Liver (tissue), 9 donors: ENCODE data around the gene ATG10. TPM values are rescaled to one million over a fixed set of nuclear protein-coding genes. Genes with fewer than 3 reads are reported as not detected.

Source experiments
- DNase-seq: peaks from one replicate; pipeline ENCODE4 v3.0.0-alpha.2; 2017; ENCODE audit warnings: low spot score
- H3K27ac ChIP-seq, 2 donors: one replicate each; pipeline ENCODE4 v1.7.0; 2013; ENCODE audit warnings: inconsistent platforms in 2 of 2, low read length in 2 of 2, control low read depth in 1 of 2, low read depth in 1 of 2, mild to moderate bottlenecking in 1 of 2
- H3K27me3 ChIP-seq, 4 donors: one replicate each; pipeline versions ENCODE4 v1.6.1 to v1.7.0; 2013; ENCODE audit warnings: low read length in 3 of 4, inconsistent platforms in 1 of 4, mild to moderate bottlenecking in 1 of 4, moderate library complexity in 1 of 4; ENCODE audit not compliant: control insufficient read depth in 4 of 4, insufficient read depth in 4 of 4
- H3K36me3 ChIP-seq, 4 donors: one replicate each; pipeline versions ENCODE4 v1.6.1 to v1.7.0; 2013; ENCODE audit warnings: low read length in 3 of 4, mild to moderate bottlenecking in 3 of 4, low read depth in 1 of 4, moderate library complexity in 1 of 4; ENCODE audit not compliant: control insufficient read depth in 4 of 4, insufficient read depth in 3 of 4
- H3K4me1 ChIP-seq, 4 donors: one replicate each; pipeline versions ENCODE4 v1.6.1 to v1.7.0; 2013; ENCODE audit warnings: low read length in 3 of 4, mild to moderate bottlenecking in 3 of 4, moderate library complexity in 1 of 4; ENCODE audit not compliant: control insufficient read depth in 4 of 4, insufficient read depth in 4 of 4
- H3K4me3 ChIP-seq, 3 donors: one replicate each; pipeline versions ENCODE4 v1.6.1 to v1.7.0; 2013; ENCODE audit warnings: low read length in 3 of 3, control low read depth in 1 of 3, low read depth in 1 of 3, mild to moderate bottlenecking in 1 of 3
- H3K9ac ChIP-seq, 2 donors: one replicate each; pipeline ENCODE4 v1.7.0; 2013; ENCODE audit warnings: low read length in 2 of 2, mild to moderate bottlenecking in 2 of 2, moderate library complexity in 2 of 2, control low read depth in 1 of 2, low read depth in 1 of 2
- H3K9me3 ChIP-seq, 4 donors: one replicate each; pipeline versions ENCODE4 v1.6.1 to v1.7.0; 2013; ENCODE audit warnings: low read length in 3 of 4; ENCODE audit not compliant: control insufficient read depth in 4 of 4
- FOXA2 ChIP-seq: IDR thresholded peaks from 2 replicates; pipeline ENCODE4 v1.6.1; 2016; ENCODE audit warnings: antibody characterized with exemption
- HNF4A ChIP-seq, 2 donors: conservative IDR thresholded peaks; 2 replicates each; pipeline ENCODE4 v1.6.1; 2016; ENCODE audit warnings: antibody characterized with exemption in 2 of 2, mild to moderate bottlenecking in 2 of 2
- NR2F2 ChIP-seq: IDR thresholded peaks from 2 replicates; pipeline ENCODE4 v1.6.1; 2016; ENCODE audit warnings: antibody characterized with exemption
- RAD21 ChIP-seq, 2 donors: IDR thresholded peaks; 2 replicates each; pipeline ENCODE4 v1.6.1; 2016; ENCODE audit warnings: antibody characterized with exemption in 2 of 2, mild to moderate bottlenecking in 2 of 2
- SP1 ChIP-seq: IDR thresholded peaks from 2 replicates; pipeline ENCODE4 v1.6.1; 2018; ENCODE audit warnings: antibody characterized with exemption, mild to moderate bottlenecking
- TAF1 ChIP-seq: conservative IDR thresholded peaks from 2 replicates; pipeline ENCODE4 v1.6.1; 2016; ENCODE audit warnings: antibody characterized with exemption, mild to moderate bottlenecking
- YY1 ChIP-seq: IDR thresholded peaks from 2 replicates; pipeline ENCODE4 v1.6.1; 2016; ENCODE audit warnings: antibody characterized with exemption, mild to moderate bottlenecking
- WGBS: extraction: QIAGEN DNeasy Blood & Tissue Kit; methylation state at CpG from one replicate; pipeline ENCODE4 v1.1.7; 2013; 5-methylcytosine and 5-hydroxymethylcytosine counted together
- polyA plus RNA-seq, 2 donors: library from polyadenylated mRNA; stranded (reverse) in 1 of 2; unstranded in 1 of 2; fragments of 200-250 nt in 1 of 2; fragments of >200 nt in 1 of 2; fragmentation: Nextera tagmentation in 1 of 2; extraction: Ambion mirVana in 1 of 2; gene quantifications; one replicate each; pipeline versions ENCODE4 v1.2.1 to v1.2.3, GENCODE V29; 2013 to 2015
- total RNA-seq, 2 donors: library from RNA; depleted of rRNA; stranded (reverse); fragments of >200 nt; gene quantifications; one replicate each; pipeline ENCODE4 v1.2.3, GENCODE V29; 2014
- TF ChIP-seq, protein P1 (sequence below): fragments of 150-350 bp; IDR thresholded peaks from 2 replicates; pipeline ENCODE4 v1.5.1; 2017; ENCODE audit warnings: improper control_type of control experiment, low read depth, low read length; ENCODE audit not compliant: missing input control
- TF ChIP-seq, protein P2 (sequence below): IDR thresholded peaks from 2 replicates; pipeline ENCODE4 v1.6.1; 2016; ENCODE audit warnings: antibody characterized with exemption, mild to moderate bottlenecking
- donor health status: healthy.
- donor health status: healthy.
- donor health status: healthy.
- donor health status: healthy.
- donor health status: healthy.

The ATG10 gene
- total and polyA plus RNA-seq, 4 donors, result 3.1 to 7.8 (median 7.4) TPM

DNA sequence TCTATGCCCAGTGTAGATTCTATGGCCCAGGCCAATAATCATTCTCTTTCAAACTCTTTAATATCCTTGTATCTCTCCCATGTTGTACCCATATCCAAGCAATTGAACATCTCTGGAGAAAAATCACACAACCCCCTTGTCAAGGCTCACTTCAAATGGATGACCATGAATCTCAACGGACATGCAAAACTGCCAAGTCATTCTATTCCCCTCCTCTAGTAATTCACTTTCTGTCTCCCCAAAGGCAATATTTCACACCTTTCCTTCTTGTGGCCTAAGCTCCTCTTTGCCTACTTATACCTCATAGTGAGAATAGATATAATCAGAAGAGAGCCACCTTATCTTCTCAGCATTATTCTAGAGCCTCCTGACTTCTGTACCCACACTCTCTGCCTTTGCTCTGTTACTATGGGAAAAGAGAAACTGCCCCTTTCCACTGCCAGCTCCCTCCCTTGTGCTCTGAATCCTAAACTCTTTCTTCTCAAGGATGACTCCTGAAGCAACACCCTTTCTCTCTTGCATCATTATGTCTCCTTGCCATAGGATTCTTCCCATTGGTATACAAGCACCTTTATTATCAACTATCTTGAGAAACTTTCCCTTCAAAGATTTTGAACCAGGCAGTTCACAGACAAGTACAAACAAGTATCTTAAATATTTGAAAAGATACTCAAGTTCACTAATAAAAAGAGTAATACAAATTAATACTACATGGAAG lies 240.2 kb downstream of the ATG10 start:
- no peak for DNase-seq
- TF ChIP-seq, protein P1, sequence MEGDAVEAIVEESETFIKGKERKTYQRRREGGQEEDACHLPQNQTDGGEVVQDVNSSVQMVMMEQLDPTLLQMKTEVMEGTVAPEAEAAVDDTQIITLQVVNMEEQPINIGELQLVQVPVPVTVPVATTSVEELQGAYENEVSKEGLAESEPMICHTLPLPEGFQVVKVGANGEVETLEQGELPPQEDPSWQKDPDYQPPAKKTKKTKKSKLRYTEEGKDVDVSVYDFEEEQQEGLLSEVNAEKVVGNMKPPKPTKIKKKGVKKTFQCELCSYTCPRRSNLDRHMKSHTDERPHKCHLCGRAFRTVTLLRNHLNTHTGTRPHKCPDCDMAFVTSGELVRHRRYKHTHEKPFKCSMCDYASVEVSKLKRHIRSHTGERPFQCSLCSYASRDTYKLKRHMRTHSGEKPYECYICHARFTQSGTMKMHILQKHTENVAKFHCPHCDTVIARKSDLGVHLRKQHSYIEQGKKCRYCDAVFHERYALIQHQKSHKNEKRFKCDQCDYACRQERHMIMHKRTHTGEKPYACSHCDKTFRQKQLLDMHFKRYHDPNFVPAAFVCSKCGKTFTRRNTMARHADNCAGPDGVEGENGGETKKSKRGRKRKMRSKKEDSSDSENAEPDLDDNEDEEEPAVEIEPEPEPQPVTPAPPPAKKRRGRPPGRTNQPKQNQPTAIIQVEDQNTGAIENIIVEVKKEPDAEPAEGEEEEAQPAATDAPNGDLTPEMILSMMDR, result no peak
- TF ChIP-seq FOXA2 (no peak), TAF1 (no peak)
- H3K27me3 ChIP-seq, result no peaks in the 10 kb centered on the region
- 89% methylated on average over 1 of the region's 1 CpG for WGBS
- no peak overlapping the region for H3K27ac ChIP-seq
- no peaks in the 10 kb centered on the region for H3K4me1 ChIP-seq
- H3K4me3 ChIP-seq, result no peak overlapping the region
- H3K9ac ChIP-seq, result no peak overlapping the region
- H3K36me3 ChIP-seq, result no peaks in the 10 kb centered on the region
- H3K9me3 ChIP-seq, result no peaks in the 10 kb centered on the region

DNA sequence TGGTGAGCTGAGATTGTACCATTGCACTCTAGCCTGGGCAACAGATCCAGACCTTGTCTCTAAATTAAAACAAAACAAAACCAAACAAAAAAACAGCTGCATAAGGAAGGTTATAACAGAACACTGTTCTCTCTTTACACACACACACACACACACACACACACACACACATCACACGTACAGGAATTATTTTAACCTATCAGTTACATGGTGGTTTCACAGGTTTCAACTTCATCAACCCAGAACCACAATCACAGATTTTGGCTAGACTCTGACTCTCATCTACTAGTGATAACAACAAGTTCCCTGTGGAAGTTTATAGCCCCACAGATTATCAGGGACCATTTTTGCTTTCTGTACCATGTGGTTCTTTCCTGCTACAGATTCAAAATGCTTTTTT lies 246.1 kb downstream of the ATG10 start:
- WGBS, result 76% methylated on average over 1 of the region's 1 CpG
- no peak for TF ChIP-seq HNF4A (conservative IDR thresholded peaks at IDR 0.05)
- TF ChIP-seq, protein P2, sequence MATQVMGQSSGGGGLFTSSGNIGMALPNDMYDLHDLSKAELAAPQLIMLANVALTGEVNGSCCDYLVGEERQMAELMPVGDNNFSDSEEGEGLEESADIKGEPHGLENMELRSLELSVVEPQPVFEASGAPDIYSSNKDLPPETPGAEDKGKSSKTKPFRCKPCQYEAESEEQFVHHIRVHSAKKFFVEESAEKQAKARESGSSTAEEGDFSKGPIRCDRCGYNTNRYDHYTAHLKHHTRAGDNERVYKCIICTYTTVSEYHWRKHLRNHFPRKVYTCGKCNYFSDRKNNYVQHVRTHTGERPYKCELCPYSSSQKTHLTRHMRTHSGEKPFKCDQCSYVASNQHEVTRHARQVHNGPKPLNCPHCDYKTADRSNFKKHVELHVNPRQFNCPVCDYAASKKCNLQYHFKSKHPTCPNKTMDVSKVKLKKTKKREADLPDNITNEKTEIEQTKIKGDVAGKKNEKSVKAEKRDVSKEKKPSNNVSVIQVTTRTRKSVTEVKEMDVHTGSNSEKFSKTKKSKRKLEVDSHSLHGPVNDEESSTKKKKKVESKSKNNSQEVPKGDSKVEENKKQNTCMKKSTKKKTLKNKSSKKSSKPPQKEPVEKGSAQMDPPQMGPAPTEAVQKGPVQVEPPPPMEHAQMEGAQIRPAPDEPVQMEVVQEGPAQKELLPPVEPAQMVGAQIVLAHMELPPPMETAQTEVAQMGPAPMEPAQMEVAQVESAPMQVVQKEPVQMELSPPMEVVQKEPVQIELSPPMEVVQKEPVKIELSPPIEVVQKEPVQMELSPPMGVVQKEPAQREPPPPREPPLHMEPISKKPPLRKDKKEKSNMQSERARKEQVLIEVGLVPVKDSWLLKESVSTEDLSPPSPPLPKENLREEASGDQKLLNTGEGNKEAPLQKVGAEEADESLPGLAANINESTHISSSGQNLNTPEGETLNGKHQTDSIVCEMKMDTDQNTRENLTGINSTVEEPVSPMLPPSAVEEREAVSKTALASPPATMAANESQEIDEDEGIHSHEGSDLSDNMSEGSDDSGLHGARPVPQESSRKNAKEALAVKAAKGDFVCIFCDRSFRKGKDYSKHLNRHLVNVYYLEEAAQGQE, result no peak
- no peak for TF ChIP-seq YY1
- TF ChIP-seq SP1, result no peak
- TF ChIP-seq, protein P1, result no peak
- no peak for TF ChIP-seq RAD21 (IDR thresholded peaks at IDR 0.05)
- no peak for TF ChIP-seq FOXA2
- TF ChIP-seq NR2F2, result no peak
- no peaks in the 10 kb centered on the region for H3K9me3 ChIP-seq
- no peaks in the 10 kb centered on the region for H3K4me1 ChIP-seq
- no peak overlapping the region for H3K9ac ChIP-seq
- H3K4me3 ChIP-seq, result no peak overlapping the region
- no peak for DNase-seq
- no peak overlapping the region for H3K27ac ChIP-seq
- H3K27me3 ChIP-seq, result no peaks in the 10 kb centered on the region
- no peaks in the 10 kb centered on the region for H3K36me3 ChIP-seq
